Mucosa of rectum (tissue), 2 donors: Measurements from ENCODE around the gene NKD1.

ENCODE experiments used
- H3K27ac ChIP-seq, 2 donors: one replicate each; pipeline ENCODE4 v1.7.0; 2013; ENCODE audit warnings: inconsistent platforms in 2 of 2, low read depth in 2 of 2, low read length in 2 of 2
- H3K27me3 ChIP-seq, 2 donors: one replicate each; pipeline ENCODE4 v1.7.0; 2013; ENCODE audit warnings: low read length in 2 of 2; ENCODE audit not compliant: control insufficient read depth in 2 of 2, insufficient read depth in 2 of 2
- H3K36me3 ChIP-seq, 2 donors: one replicate each; pipeline ENCODE4 v1.7.0; 2013; ENCODE audit warnings: low read length in 2 of 2; ENCODE audit not compliant: control insufficient read depth in 2 of 2, insufficient read depth in 2 of 2
- H3K4me1 ChIP-seq, 2 donors: one replicate each; pipeline ENCODE4 v1.7.0; 2013; ENCODE audit warnings: low read length in 2 of 2, mild to moderate bottlenecking in 1 of 2; ENCODE audit not compliant: control insufficient read depth in 2 of 2, insufficient read depth in 2 of 2
- H3K4me3 ChIP-seq, 2 donors: one replicate each; pipeline ENCODE4 v1.7.0; 2013; ENCODE audit warnings: low read length in 2 of 2
- H3K9ac ChIP-seq, 2 donors: one replicate each; pipeline ENCODE4 v1.7.0; 2013; ENCODE audit warnings: low read length in 2 of 2, low read depth in 1 of 2, mild to moderate bottlenecking in 1 of 2
- H3K9me3 ChIP-seq, 2 donors: one replicate each; pipeline ENCODE4 v1.7.0; 2013; ENCODE audit warnings: low read length in 2 of 2; ENCODE audit not compliant: control insufficient read depth in 2 of 2
- donor health status: healthy.
- donor health status: Normal muscosa, but diverticular disease.

NKD1 gene

DNA sequence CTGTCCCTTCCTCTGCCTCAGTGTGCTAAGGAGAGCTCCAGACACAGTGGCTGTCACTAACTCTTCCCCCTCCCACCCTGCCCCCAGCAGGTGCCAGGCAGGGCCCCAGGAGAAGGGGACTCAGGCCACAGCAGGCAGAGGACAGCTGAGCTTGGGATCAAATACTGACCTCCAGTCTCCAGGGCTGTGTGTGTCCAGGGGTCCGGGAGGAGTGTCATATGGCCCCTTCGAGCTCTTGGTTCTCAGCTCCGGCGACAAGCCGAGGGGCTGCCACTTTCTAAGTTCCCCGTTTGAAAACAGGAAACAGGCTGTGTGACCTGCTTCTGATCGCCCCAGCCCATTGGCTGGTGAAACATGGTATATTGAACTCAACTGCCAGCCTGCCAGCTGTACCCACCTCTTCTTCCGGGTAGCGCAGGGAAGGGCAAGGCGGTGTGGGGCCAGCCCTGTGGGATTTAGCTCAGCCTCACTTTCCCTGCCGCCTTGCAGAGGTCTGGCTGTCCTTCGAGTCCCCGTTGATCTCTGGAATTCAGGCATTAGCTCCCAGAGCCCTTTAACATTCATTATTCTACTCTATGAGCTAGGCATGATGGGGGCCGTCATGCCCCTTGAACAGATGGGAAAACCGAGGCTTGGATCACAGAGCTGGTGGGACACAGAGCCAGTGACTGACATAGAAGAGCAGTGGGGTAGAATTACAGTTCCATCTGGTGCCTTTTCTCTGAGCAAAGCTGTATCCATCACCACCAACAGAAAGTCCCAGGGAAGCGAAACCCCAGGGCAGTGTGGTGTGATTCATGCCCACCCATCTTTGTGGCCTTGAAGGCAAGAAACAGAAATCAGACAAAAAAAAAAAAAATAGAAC lies 133.1 kb downstream of the NKD1 start, which contains the start of gene SNX20:
Gene SNX20, minus strand, starts transcription at position 292 of the 865 bp plus-strand sequence. CDS start 3,786 bp downstream, outside the sequence.
- H3K4me1 ChIP-seq = peaks cover 7 to 16% of the 10 kb centered on the region in 2 donors
- H3K4me3 ChIP-seq = peak within 1 kb of the TSS; percentile 17 to 68
- H3K36me3 ChIP-seq = no peaks in the 10 kb centered on the region
- peak within 1 kb of the TSS; percentile 7 to 54 for H3K9ac ChIP-seq
- H3K27me3 ChIP-seq = no peaks in the 10 kb centered on the region
- no peaks in the 10 kb centered on the region for H3K9me3 ChIP-seq
- H3K27ac ChIP-seq = peak within 1 kb of the TSS; percentile 16 to 72

GRCh38 chr16:50683689-50684374 lies 135.6 kb downstream of the NKD1 start:
- Histone ChIP-seq H3K27ac (peak overlapping the region in 1 of 2 donors; percentile 75), H3K27me3 (no peaks in the 10 kb centered on the region), H3K9me3 (no peaks in the 10 kb centered on the region), H3K9ac (no peak overlapping the region), H3K4me3 (peak overlapping the region in 1 of 2 donors; percentile 26), H3K36me3 (no peaks in the 10 kb centered on the region), H3K4me1 (peaks cover 7 to 14% of the 10 kb centered on the region in 2 donors)

DNA sequence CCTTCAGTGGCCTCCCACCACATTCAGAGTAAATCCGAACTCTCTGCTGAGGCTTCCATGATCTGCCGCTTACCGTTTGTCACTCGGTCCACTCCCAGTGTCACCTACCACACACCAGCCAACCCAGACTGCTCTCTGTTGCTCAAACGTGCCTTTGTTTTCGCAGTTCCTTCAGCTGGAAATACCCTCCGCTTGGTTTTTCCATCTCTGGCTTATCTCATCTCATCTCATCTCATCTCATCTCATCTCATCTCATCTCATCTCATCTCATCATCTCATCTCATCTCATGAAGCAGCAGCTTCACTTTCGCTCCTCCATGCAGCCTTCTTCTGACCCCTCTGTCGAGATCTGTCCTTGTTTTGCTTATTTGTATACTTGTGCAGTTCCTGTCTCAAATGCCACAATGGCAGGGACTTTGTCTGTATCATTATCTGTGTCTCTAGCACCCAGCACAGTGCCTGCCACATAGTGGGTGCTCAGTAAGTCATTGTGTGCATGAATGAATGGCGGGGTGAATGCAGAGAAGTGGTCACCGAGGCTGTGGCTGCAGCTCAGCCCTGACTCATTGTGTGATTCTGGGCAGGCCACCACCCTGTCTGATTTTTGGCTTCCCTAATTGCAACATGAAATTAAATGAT lies 136.7 kb downstream of the NKD1 start:
- Histone ChIP-seq H3K9me3 (no peaks in the 10 kb centered on the region), H3K27me3 (no peaks in the 10 kb centered on the region), H3K9ac (no peak overlapping the region), H3K4me3 (peak overlapping the region in 1 of 2 donors; percentile 20), H3K27ac (peak overlapping the region in 1 of 2 donors; percentile 75), H3K4me1 (peaks cover 7 to 14% of the 10 kb centered on the region in 2 donors), H3K36me3 (no peaks in the 10 kb centered on the region)

DNA sequence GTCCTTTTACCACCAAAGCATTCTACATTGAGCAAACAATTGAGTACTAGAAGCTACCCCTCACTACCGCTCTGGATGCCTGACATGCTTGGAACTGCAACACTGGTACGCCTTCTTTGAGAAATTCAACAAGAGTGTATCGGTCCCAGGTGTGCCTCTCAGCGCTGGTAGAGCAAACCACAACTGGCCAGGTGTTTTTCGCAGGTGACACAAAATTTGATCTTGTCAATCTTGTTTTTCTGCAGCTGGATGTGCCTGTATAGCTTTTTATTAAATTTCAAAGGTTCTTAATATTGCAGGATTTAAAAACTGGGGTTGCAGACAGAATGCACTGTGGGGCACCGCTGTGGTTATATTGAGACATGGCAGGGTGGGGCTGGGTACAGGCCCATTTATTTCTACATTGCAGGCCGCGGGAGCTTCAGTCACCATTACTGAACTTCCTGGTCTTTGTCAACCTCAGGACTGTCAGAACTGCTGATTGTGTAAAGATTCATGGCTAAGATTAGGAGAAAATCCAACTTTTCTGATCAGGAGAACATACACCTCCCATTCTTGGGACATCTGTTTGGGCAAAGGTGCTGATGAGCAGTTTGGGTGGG lies 137.4 kb downstream of the NKD1 start:
- Histone ChIP-seq H3K27ac (peak overlapping the region in 1 of 2 donors; percentile 75), H3K27me3 (no peaks in the 10 kb centered on the region), H3K9ac (no peak overlapping the region), H3K9me3 (no peaks in the 10 kb centered on the region), H3K4me3 (peak overlapping the region in 1 of 2 donors; percentile 20), H3K36me3 (no peaks in the 10 kb centered on the region), H3K4me1 (peaks cover 7 to 14% of the 10 kb centered on the region in 2 donors)

GRCh38 chr16:50688083-50688482 lies 139.9 kb downstream of the NKD1 start:
- Histone ChIP-seq H3K27ac (no peak overlapping the region), H3K4me1 (peaks cover 7 to 17% of the 10 kb centered on the region in 2 donors), H3K27me3 (no peaks in the 10 kb centered on the region), H3K4me3 (no peak overlapping the region), H3K9ac (no peak overlapping the region), H3K36me3 (no peaks in the 10 kb centered on the region), H3K9me3 (no peaks in the 10 kb centered on the region)

GRCh38 chr16:50688867-50689266 lies 140.7 kb downstream of the NKD1 start:
- H3K27ac ChIP-seq = no peak overlapping the region
- H3K36me3 ChIP-seq = no peaks in the 10 kb centered on the region

GRCh38 chr16:50690177-50690576 lies 142.0 kb downstream of the NKD1 start:
- Histone ChIP-seq H3K4me1 (peaks cover 8 to 10% of the 10 kb centered on the region in 2 donors), H3K9ac (no peak overlapping the region), H3K36me3 (no peaks in the 10 kb centered on the region), H3K27ac (no peak overlapping the region), H3K27me3 (no peaks in the 10 kb centered on the region), H3K4me3 (no peak overlapping the region), H3K9me3 (no peaks in the 10 kb centered on the region)

More at GRCh38 chr16:50688867-50689266, 140.7 kb downstream of the NKD1 start:
- Histone ChIP-seq H3K4me3 (no peak overlapping the region), H3K4me1 (peaks cover 11 to 13% of the 10 kb centered on the region in 2 donors), H3K27me3 (no peaks in the 10 kb centered on the region), H3K9me3 (no peaks in the 10 kb centered on the region), H3K9ac (no peak overlapping the region)

GRCh38 chr16:50692644-50692998 lies 144.4 kb downstream of the NKD1 start:
- Histone ChIP-seq H3K27me3 (no peaks in the 10 kb centered on the region), H3K27ac (no peak overlapping the region), H3K9ac (no peak overlapping the region), H3K36me3 (no peaks in the 10 kb centered on the region), H3K4me1 (peaks cover 23 to 28% of the 10 kb centered on the region in 2 donors), H3K4me3 (no peak overlapping the region), H3K9me3 (no peaks in the 10 kb centered on the region)

GRCh38 chr16:50692999-50693781 lies 145.0 kb downstream of the NKD1 start, which contains the start of gene NOD2:
Gene NOD2 (plus strand): TSS chr16:50693606. CDS start chr16:50699496, 5,890 bp downstream.
- Histone ChIP-seq H3K27ac (no peak within 1 kb of the TSS), H3K4me1 (peaks cover 25 to 33% of the 10 kb centered on the region in 2 donors), H3K36me3 (no peaks in the 10 kb centered on the region), H3K9me3 (no peaks in the 10 kb centered on the region), H3K9ac (peak within 1 kb of the TSS; percentile 34 to 45), H3K27me3 (no peaks in the 10 kb centered on the region), H3K4me3 (peak within 1 kb of the TSS; percentile 43 to 63)
